NCI-H524 treated with DMSO at 0.1 percent for 48 hours (cell line): ENCODE results near the gene ZNF436.
"Not testable (repeated sequence)": the region's sequence is repeated elsewhere in the genome, so short reads cannot be mapped to it uniquely, and the experiment has no call there.

Experiments used
- DNase-seq: peaks from one replicate; lab custom pipeline; 2025; lab: John Stamatoyannopoulos, UW

The ZNF436 gene

DNA sequence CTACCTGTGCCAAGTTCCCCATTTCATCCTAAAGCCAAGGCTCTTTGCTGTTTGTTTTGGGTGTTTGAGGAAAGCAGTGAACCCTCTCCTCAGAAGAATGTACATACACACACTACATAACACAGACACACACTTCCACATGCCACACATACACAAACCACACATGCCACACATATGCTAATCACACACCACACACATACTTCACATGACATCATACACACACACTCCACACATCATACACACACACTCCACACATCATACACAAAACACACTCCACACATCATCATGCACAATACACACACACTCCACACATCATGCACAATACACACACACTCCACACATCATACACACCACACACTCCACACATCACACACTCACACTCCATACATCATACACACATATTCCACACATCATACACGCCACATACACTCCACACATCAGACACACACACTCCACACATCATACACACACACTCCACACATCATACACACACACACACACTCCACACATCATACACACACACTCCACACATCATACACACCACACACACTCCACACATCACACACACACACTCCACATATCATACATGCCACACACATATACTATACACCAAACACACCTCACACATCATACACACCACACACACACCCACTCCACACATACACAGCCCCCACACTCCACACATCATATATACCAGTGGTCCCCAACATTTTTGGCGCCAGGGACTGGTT, 22.7 kb upstream of the ZNF436 start:
- no peak for DNase-seq

DNA sequence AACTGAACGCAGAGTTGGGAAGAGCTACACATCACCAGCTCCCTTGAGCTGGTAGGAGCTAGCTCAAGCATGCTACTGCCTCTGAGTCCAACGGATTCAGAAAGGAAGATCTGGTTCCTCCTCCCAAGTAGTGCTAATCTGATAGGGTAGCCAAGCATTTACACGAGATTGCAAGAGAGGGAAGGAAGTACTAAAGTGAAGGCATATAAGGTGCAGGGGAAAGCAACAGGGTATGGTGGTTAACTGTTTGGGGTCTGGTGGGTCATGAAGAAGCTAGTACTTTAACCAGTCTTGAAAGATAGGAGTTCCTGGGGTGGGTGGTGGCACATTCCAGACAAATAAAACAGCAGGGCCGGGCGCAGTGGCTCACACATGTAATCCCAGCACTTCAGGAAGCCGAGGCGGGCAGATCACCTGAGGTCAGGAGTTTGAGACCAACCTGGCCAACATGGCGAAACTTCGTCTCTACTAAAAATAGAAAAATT, 20.2 kb upstream of the ZNF436 start:
- DNase-seq, result no peak

DNA sequence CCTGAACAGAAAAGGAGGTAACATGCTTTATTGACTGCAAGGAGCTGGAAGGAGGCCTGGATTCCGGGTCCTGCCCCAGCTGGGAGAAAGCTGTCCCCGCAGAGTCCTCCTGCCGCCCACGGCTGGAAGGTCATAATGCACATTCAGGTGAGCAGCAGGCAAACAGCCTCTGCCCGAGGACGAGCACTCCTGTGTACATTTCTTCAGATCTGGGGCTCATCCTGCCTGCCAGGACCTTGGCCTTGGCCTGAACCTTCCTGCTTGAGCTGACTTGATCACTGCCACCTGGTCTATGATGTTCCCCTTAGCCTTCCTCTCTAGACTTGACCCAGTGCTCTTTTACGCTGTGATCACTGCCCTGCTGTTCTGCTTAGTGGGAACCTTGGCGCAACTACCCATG, 17.9 kb upstream of the ZNF436 start:
- no peak for DNase-seq

DNA sequence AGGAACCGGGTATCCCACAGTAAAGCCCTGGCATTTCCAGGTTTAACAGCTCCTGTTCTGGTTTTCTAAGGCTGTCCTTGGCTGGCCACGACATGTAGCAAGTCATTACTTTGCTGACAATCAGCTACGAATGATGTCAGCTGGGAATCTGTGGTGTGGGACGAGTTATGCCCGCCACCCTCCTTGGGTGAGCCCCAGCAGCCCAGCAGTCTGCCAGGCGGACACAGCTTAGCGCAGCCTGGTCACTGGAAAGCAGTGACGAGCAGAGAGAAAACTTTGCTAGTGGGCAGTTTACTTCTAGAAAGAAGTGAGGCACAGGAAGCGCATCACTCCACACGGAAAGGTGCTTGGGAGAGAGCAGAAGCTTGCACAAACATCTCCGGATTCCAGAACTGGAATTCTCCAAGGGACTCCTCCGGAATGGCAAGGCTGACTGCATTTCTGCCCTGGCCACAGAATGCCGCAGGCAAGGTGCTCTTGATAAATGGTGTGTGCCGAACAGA, 15.5 kb upstream of the ZNF436 start:
- DNase-seq, result no peak

DNA sequence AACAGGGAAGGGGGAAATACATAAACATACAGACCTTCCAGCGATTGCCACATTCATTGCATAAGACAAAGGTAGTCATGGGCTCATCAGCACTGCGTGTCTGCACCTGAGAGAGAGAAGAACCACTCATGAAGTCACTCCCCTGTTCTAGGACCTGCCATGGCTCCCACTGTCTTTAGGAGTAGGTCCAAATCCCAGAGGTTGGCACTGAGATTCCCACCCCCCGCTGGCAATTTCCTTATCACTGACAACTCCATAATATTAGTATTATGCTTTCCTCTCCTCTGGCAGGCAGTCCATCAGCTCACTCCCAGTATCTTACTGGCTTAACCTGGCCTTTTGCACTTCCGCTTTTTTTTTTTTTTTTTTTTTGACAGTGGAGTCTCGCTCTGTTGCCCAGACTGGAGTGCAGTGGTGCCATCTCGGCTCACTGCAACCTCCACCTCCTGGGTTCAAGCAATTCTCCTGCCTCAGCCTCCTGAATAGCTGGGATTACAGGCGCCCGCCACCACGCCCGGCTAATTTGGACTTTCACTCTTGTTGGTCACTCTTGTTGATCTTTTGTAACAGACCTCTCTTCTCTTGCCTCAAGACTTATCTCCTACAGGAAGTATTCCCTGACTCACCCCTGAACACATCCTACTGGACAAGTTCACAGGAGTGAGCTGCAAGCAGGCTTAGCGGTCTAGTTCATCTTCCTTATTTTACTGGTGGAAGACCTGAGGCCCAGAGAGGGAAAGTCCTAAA, 14.8 kb upstream of the ZNF436 start:
- no peak for DNase-seq

DNA sequence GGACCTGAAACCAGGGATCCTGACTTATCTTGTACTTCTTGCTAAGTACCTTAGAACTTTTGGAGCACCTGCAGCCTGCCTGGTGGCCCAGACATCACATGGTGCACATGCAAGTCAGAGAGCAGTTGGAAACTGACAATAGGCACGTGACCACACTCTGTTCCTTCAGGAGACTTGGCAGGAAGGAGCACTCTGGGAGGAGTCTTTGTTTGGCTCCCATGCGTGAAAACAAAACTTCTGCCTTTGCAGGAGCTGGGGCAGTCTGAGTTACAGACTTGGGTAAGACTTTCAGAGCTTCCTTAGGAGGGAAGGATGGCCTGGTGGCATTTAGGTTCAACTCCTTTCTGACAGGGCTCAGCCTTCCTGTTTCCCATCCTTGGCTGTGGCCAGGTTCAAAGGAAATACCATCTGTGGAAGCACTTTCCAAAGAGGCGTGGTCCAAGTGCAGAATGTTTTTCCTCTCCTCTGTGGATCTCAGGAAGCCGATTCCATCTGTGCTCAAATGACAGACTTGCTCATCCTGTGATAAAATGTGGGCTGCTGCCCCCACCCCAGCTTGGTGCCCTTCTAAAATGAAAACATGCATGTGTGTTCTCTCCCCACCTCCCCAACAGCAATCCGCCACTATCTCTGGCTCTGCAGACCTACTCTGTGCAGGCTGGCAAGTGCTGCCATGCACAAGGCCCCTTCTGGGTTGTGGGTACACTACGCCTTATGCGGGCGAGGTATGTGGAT, 14.1 kb upstream of the ZNF436 start:
- no peak for DNase-seq

DNA sequence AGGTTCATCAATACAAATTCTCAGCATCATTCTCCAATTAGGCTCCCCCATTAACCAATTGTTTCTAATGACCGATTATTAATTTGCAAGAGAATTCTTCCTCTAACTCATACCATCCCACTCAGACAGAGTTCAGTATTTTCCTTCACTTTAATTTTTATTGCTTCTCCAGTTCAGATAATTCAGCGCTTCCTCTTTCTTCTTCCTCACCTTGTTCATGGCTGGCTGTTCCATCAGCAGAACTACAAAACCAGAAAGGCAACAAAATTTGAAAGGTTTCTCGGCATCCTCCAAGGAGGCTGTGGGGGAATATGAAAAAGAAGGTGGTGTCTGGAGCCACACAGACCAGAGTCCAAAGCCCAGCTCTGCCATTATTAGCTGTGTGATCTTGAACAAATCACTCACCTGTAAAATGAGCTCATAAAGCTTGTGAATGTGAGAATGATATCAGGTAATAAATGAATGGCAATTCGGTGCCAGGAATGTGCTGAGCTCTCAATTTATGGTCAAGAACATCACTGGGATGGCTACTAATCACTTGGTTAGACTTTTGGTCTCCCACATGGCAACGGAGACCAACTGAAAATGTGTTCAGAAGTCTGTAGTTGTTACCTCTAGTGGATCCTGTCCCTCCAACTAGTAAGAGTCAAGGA, 11.7 kb upstream of the ZNF436 start:
- no peak for DNase-seq

DNA sequence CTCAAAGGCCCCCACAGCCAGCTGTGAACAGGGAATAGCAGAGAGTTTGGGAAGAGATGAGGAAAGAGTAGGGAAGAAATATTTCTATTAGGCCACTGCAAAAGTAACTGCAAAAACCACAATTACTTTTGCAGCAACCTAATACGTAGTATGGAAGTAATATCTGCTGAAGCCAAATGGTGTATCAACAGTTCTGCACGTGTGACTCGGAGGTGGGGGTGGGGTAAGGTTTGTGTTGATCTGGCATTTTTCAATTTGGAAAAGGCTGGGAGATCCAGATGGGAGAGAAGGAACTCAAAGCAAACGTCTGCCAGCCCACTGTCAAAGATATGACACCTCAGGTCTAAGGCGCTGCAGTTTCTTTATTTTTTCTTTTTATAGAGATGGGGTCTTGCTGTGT, 11.1 kb upstream of the ZNF436 start:
- DNase-seq, result no peak

DNA sequence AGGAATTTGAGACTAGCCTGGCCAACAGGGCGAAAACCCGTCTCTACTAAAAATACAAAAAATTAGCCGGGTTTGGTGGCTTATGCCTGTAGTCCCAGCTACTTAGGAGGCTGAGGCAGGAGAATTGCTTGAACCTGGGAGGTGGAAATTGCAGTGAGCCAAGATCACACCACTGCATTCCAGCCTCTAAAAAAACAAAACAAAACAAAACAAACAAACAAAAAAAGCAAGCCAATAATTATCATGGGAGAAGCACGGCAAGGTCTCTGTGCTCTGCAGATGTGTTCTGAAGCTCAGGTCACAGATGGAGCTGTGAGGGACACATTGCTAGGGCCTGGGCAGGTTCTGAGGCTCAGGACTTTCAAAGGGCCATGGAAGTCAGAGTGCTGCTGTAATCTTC, 10.6 kb upstream of the ZNF436 start:
- DNase-seq, result not testable (repeated sequence)

DNA sequence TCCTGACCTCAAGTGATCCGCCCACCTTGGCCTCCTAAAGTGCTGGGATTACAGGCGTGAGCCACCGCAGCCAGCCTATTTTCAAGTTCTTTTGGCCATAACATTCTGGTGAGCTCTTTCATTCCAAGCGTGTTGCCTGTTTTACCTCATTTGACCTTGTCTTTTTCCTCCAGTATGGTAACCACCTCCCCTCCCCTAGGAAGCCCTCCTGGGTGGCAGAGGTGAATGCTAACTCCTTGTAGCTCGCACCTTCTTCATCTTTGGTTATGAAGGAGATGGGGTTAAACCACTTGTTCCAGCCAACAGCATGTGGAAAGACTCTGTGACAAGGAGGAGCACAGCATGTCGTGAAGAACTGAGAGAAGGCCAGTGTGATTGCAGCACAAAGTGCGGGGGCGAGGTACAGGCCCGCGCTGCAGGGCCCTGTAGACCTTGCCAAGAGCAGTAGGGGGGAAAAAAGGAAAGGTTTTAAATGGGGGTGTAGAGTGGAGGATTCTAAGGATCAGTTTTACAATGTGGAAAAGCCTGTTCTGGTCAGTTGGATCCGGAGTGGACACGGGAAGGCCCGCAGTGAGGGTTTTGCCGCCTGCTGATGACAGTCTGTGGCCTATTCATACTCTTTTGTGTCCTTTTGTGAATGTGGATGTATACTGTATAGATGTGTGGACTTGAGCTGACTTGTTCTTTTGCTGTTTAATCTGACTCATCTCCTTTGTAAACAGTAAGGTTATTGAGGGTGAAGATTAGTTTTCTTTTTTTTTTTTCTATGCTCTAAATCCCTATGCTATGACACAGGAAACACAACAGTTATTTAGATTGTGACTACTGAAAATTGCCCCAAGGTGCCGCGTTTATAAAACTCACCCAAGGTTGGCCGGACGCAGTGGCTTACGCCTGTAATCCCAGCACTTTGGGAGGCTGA, 7.5 kb upstream of the ZNF436 start:
- no peak for DNase-seq

DNA sequence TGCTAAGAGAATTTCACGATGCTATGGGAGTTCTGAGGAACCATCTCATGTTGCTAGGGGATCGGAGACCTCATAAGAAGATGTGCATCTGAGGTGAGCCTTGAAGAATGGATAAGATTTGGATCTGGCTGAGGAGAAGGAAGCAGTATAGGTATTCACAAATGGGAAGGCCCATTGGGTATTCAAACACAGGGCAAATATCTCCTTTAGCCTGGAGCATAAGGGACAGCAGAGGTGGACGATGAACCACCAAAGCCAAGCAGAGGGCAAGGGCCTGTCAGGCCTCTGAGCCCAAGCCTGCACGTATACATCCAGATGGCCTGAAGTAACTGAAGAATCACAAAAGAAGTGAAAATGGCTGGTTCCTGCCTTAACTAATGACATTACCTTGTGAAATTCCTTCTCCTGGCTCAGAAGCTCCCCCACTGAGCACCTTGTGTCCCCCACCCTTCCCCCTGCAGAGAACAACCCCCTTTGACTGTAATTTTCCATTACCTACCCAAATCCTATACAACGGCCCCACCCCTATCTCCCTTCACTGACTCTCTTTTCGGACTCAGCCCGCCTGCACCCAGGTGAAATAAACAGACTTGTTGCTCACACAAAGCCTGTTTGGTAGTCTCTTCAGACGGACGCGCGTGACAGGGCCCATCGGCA, 4.6 kb upstream of the ZNF436 start:
- not testable (repeated sequence) for DNase-seq

DNA sequence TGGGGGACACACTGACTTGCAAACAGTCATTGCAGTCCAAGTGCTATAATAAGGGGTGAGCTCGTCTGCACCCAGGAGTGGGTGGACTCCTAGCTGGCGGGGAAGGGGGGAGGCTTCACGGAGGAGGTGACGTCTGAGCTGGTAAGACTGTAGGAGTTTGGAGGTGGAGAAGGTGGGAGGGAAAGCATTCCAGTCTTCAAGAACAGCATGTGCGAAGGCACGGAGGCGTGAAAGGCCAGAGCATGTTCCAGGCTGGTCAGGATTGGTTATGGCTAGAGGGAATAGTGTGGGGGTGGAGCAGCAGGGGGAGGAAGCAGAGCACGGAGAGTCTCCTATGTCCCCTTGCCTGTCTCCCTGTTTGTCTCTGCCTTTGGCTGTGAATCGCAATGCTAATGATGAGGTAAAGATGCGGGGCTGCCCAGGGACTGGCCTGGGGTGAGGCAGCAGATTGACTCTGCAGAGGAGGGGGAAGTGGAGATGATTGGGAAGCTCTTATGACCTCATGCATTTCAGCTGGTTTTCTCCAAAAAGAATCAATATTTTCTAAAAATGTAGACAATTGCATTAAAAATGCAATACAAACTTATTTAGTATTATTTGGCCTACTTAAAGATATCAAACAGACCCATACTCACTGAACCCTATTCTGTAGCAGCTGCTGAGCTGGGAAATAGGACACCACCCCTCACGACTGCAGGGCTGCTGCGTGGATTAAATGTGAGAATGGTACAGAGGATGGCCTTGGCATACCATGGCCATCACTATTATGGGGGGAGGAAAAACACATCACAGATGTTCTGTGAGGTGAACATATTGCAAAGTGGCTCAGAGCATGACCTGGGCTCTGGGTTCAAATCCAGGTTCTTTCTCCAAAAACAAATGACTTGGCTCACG, 2.6 kb upstream of the ZNF436 start:
- no peak for DNase-seq

DNA sequence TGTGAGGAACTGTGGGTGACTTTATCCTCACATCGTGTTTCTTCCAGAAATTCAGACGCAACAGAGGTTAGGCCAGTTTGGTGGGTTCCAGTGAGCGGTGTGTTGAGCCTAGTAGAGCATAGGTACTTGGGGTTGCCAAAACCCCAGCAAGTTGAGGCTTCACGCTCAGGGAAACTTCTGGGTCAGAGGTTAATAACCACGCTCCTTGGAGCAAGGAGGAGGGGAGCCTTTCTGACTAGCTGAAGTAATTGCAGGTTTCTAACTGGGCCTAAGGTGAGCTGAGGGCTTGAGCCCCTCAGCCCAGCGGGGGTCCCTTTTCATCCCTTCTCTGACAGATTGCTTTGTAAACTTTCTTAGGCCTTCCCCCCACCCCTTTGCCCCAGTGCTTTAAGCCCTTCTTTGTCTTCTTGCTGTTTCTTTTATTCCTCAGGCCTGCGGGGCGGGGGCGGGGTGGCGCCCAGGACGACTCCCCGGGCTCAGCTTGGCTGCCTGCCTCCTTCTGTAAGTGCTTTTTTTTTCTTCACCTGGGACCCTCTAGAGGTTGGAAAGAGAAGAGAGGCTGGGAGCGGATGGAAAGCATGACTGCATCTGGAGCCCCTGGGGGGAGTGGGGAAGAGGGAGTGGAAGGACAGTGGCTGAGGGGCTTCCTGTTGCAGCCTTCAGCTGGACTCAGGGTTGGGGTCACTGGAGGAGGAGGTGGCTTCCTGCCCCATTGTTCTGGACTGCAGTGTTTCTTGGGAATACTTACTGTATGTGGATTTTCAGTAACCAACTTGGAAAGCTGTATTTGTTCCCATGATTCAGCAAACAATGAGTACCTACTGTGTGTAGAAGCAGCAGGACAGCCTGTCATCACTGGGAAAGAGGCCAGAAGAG, 1.3 kb upstream of the ZNF436 start:
- DNase-seq, result no peak

DNA sequence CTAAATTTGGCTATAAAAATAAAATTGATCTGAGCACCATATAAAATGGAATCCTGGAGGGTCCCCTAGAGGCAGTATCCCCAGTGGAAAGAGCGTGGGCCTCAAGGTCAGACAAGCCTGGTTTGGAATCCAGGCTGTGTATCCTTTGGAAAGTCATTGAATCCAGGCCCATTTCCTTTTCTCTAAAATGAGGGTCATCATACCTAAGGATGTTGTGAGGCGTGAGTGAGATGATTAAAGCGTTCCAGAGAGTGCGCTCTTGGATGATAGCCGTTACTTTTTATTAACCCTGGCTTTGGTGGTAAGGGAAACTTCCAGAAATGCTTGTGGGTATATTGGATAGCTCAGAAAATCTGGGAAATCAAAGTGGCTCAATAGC, 683 bp upstream of the ZNF436 start:
- no peak for DNase-seq

DNA sequence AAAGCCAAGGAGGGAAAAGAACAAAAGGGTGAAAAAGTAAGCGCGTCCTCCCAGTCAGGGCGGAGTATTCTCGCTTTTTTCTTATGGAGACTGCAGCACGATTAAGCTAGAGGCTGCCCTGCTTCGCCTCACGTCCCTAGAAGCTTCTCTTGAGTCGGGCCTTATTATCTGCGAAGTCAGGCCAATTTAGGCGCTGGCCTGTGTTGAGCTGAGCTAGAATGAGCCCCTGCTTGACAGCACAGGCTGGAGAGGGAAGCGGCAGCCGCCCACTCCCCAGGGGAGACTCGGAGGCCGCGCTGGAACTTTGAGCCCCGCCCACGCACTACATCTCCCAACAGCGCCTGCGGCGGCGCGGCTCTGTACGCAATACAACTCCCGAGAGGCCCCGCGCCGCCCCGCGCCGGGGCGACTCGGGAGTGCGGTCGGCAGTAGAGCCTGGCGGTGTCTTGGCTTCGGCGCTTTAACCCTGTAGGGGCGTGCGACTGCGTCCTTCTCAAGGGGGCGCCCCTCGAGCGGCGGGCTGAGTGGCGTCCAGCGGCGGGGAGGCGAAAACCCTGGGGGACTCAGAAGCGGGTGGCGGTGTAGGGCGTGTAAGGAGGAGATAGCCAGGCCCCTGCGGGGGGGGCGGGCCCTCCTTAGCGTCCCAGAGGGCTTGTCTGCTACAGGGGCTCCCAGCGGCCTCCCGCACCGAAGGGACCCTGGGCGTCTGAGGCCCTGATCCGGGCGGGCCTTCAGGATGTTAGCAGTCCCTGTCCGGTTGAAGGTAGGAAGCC, 888 bp downstream of the ZNF436 start:
- DNase-seq, result peak; percentile 60

DNA sequence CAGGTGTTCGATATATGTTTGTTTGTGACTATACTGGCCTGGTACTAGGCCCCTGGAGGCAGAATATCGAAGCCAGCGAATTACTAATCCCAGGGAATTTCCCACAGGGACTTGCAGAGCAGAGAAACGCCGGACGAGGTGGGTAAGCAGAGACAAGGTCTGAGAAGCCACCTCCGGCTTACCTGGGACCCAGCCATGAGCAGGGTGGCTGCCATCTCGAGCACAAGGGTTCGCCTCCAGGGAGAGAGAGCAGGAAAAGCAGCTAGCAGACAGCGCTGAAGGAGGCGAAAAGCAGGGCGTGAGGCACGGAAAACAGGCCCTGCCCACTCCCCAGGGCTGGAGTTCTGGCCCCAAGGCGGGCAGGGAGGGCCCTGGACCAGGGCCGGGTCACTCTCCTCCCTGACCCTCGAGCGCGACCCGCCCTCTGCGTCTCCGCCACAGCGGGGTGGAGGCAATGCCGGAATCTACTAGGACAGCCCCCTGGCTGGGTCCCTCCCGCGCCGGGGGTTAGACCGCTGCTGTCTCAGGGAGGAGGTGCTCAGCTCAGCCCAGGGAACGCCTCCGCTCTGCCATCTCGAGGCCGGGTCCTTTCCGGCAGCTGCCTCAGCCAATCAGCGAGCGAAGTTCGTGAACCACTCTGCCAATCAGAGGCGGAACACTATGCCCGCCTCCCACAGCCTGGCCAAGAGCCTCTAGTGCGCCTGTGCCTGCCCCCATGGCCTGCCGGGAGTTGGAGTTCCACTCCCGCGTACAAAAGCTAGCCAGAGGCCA, 1.7 kb downstream of the ZNF436 start:
- peak; percentile 90 for DNase-seq

DNA sequence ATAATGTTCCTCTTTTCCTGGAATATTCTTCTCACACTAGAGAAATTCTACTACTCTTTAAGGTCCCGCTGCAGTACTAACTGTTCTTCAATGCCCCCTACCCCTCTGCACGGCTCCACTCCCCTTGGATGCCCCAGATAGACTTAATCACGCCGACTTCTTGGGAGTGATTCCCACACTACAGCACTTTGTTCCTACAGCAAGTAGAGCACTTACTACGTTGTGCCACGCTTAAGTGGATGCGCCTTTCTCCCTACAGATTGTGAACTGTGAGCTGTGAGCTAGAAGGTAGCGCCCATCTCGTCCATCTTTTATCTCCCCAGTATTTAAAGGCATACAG, 2.2 kb downstream of the ZNF436 start:
- no peak for DNase-seq
